ENCODE data around the gene TVP23B. TPM values are rescaled to one million over a fixed set of nuclear protein-coding genes. Genes with fewer than 3 reads are reported as not detected.

The TVP23B gene
- total and polyA plus RNA-seq, 2 of the 13 experiments (the other 11 are each of a cell fraction or from before 2014, with no cell fraction given), result 45.1 to 66.5 TPM

- TF ChIP-seq ZNF770 (CRISPR knock-in tag; IDR thresholded peaks at IDR 0.05), result no peak
- no peak for TF ChIP-seq CENPX (CRISPR knock-in tag; IDR thresholded peaks at IDR 0.05)
- no peak for TF ChIP-seq TP53 (CRISPR knock-in tag; conservative IDR thresholded peaks at IDR 0.05)
- TF ChIP-seq ZBTB20 (CRISPR knock-in tag; IDR thresholded peaks at IDR 0.05; ENCODE audit: borderline replicate concordance, low read depth), result no peak
- TF ChIP-seq SP140L (CRISPR knock-in tag; IDR thresholded peaks at IDR 0.05; ENCODE audit: borderline replicate concordance), result no peak
- TF ChIP-seq RXRA (CRISPR knock-in tag; IDR thresholded peaks at IDR 0.05), result 0 out of 2 replicates have a peak, but pooled peaks have one; percentile 14
- TF ChIP-seq ATAD3A (CRISPR knock-in tag; IDR thresholded peaks at IDR 0.05), result no peak
- no peak for TF ChIP-seq WIZ (CRISPR knock-in tag; IDR thresholded peaks at IDR 0.05)
- no peak; the same call in 1 of the 2 replicates for TF ChIP-seq ZNF138 (CRISPR knock-in tag; IDR thresholded peaks at IDR 0.05; ENCODE audit: low read depth)
- no peak for TF ChIP-seq ATF7 (IDR thresholded peaks at IDR 0.05)
- no peak for TF ChIP-seq ATF7 (CRISPR knock-in tag; IDR thresholded peaks at IDR 0.05)
- no peak for TF ChIP-seq ZNF431 (CRISPR knock-in tag; IDR thresholded peaks at IDR 0.05; ENCODE audit: borderline replicate concordance, low read depth)
- no peak for TF ChIP-seq U2AF1 (optimal IDR thresholded peaks at IDR 0.05; ENCODE audit: low read depth, low read length)
- TF ChIP-seq LCORL (IDR thresholded peaks at IDR 0.05), result no peak
- TF ChIP-seq LCORL (CRISPR knock-in tag; IDR thresholded peaks at IDR 0.05), result no peak
- no peak for TF ChIP-seq SKI (IDR thresholded peaks at IDR 0.05; ENCODE audit: partially characterized antibody)
- TF ChIP-seq CC2D1A (CRISPR knock-in tag; IDR thresholded peaks at IDR 0.05), result no peak
- TF ChIP-seq TBX2 (CRISPR knock-in tag; IDR thresholded peaks at IDR 0.05; ENCODE audit: borderline replicate concordance), result peak; percentile 76
- TF ChIP-seq ZNF496 (CRISPR knock-in tag; IDR thresholded peaks at IDR 0.05; ENCODE audit: insufficient replicate concordance), result no peak
- no peak for TF ChIP-seq REXO4 (CRISPR knock-in tag; IDR thresholded peaks at IDR 0.05; ENCODE audit: borderline replicate concordance)
- no peak for TF ChIP-seq ZFYVE20 (CRISPR knock-in tag; IDR thresholded peaks at IDR 0.05; ENCODE audit: borderline replicate concordance, low read depth)
- TF ChIP-seq TEAD3 (CRISPR knock-in tag; optimal IDR thresholded peaks at IDR 0.05; ENCODE audit: borderline replicate concordance), result peak; percentile 87
- no peak for TF ChIP-seq ESRRA (CRISPR knock-in tag; IDR thresholded peaks at IDR 0.05; ENCODE audit: low read depth)
- no peak for TF ChIP-seq ZNF17 (CRISPR knock-in tag; IDR thresholded peaks at IDR 0.05)
- peak; percentile 20; the same call in 1 of the 2 replicates for TF ChIP-seq ZBTB26 (CRISPR knock-in tag; IDR thresholded peaks at IDR 0.05; ENCODE audit: borderline replicate concordance)
- TF ChIP-seq ZNF790 (CRISPR knock-in tag; IDR thresholded peaks at IDR 0.05; ENCODE audit: borderline replicate concordance), result no peak
- TF ChIP-seq NFYC (CRISPR knock-in tag; IDR thresholded peaks at IDR 0.05), result peak; percentile 93
- no peak for TF ChIP-seq BRF2 (CRISPR knock-in tag; IDR thresholded peaks at IDR 0.05)
Measured at GRCh38 chr17:18855831-18856569, 75.0 kb downstream of the TVP23B start (continued).
